Measurements from ENCODE around the gene EXD3. TPM values are rescaled to one million over a fixed set of nuclear protein-coding genes. Genes with fewer than 3 reads are reported as not detected.

The EXD3 gene
- total and polyA plus RNA-seq, 2 of the 13 experiments (the other 11 are each of a cell fraction or from before 2014, with no cell fraction given): 2.7 to 4.8 TPM

- TF ChIP-seq, protein P1, sequence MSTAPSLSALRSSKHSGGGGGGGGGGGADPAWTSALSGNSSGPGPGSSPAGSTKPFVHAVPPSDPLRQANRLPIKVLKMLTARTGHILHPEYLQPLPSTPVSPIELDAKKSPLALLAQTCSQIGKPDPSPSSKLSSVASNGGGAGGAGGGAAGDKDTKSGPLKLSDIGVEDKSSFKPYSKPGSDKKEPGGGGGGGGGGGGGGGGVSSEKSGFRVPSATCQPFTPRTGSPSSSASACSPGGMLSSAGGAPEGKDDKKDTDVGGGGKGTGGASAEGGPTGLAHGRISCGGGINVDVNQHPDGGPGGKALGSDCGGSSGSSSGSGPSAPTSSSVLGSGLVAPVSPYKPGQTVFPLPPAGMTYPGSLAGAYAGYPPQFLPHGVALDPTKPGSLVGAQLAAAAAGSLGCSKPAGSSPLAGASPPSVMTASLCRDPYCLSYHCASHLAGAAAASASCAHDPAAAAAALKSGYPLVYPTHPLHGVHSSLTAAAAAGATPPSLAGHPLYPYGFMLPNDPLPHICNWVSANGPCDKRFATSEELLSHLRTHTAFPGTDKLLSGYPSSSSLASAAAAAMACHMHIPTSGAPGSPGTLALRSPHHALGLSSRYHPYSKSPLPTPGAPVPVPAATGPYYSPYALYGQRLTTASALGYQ (CRISPR knock-in tag; IDR thresholded peaks at IDR 0.05): peak; percentile 84; the same call in 1 of the 2 replicates
- TF ChIP-seq ZBED4 (CRISPR knock-in tag; IDR thresholded peaks at IDR 0.05; ENCODE audit: borderline replicate concordance) (peak; percentile 95; the same call in 1 of the 2 replicates), ZNF614 (CRISPR knock-in tag; IDR thresholded peaks at IDR 0.05; ENCODE audit: borderline replicate concordance) (0 out of 2 replicates have a peak, but pooled peaks have one; percentile 58), HNF4G (IDR thresholded peaks at IDR 0.05; ENCODE audit: borderline replicate concordance, low read depth, low read length) (peak; percentile 91), HNF4G (CRISPR knock-in tag; IDR thresholded peaks at IDR 0.05; ENCODE audit: borderline replicate concordance, low read depth) (peak; percentile 92; the same call in 1 of the 2 replicates), SKI (IDR thresholded peaks at IDR 0.05; ENCODE audit: partially characterized antibody) (peak; percentile 56), NR2F6 (IDR thresholded peaks at IDR 0.05) (no peak), NR2F6 (CRISPR knock-in tag; IDR thresholded peaks at IDR 0.05) (peak; percentile 74), NBN (conservative IDR thresholded peaks at IDR 0.05) (no peak), ZNF343 (CRISPR knock-in tag; IDR thresholded peaks at IDR 0.05) (no peak), CHD2 (IDR thresholded peaks at IDR 0.05; ENCODE audit: low read depth, low read length) (no peak), ZNF619 (CRISPR knock-in tag; IDR thresholded peaks at IDR 0.05) (no peak), ZBTB33 (CRISPR knock-in tag; IDR thresholded peaks at IDR 0.05) (no peak), DMAP1 (CRISPR knock-in tag; IDR thresholded peaks at IDR 0.05) (no peak; the same call in 1 of the 2 replicates), ZNF567 (CRISPR knock-in tag; IDR thresholded peaks at IDR 0.05; ENCODE audit: borderline replicate concordance) (no peak), MYC (CRISPR knock-in tag; IDR thresholded peaks at IDR 0.05; ENCODE audit: borderline replicate concordance) (peak; percentile 49; the same call in 1 of the 2 replicates), ZNF180 (CRISPR knock-in tag; IDR thresholded peaks at IDR 0.05; ENCODE audit: borderline replicate concordance, low read depth) (no peak), GABPA (IDR thresholded peaks at IDR 0.05; ENCODE audit: low read depth, low read length) (no peak), GABPA (CRISPR knock-in tag; IDR thresholded peaks at IDR 0.05; ENCODE audit: low read depth) (no peak; the same call in 1 of the 2 replicates)
- TF ChIP-seq, protein P2, sequence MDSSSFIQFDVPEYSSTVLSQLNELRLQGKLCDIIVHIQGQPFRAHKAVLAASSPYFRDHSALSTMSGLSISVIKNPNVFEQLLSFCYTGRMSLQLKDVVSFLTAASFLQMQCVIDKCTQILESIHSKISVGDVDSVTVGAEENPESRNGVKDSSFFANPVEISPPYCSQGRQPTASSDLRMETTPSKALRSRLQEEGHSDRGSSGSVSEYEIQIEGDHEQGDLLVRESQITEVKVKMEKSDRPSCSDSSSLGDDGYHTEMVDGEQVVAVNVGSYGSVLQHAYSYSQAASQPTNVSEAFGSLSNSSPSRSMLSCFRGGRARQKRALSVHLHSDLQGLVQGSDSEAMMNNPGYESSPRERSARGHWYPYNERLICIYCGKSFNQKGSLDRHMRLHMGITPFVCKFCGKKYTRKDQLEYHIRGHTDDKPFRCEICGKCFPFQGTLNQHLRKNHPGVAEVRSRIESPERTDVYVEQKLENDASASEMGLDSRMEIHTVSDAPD (CRISPR knock-in tag; IDR thresholded peaks at IDR 0.05): no peak
These were observed 18.4 kb upstream of the EXD3 start, which contains the start of gene ENTPD8 (continued) for GRCh38 chr9:137441289-137441934.
